GM21423 (cell line): Measurements from ENCODE around the gene NXN.
"Not testable (repeated sequence)": the region's sequence is repeated elsewhere in the genome, so short reads cannot be mapped to it uniquely, and the experiment has no call there.

Experiments
- ATAC-seq: cut with Tn5 transposase; IDR thresholded peaks from one replicate; pipeline ENCODE4 v1.9.1; 2021; ENCODE audit warnings: mild to moderate bottlenecking, moderate library complexity; ENCODE audit not compliant: unreplicated experiment

Gene NXN

GRCh38 chr17:1007310-1008007 is 27.9 kb upstream of the NXN start:
- no peak for ATAC-seq

GRCh38 chr17:1006054-1006453 is 26.5 kb upstream of the NXN start:
- no peak for ATAC-seq

GRCh38 chr17:1005361-1005946 is 25.9 kb upstream of the NXN start:
- no peak for ATAC-seq

GRCh38 chr17:1004769-1005295 is 25.3 kb upstream of the NXN start:
- no peak for ATAC-seq

- no peak for ATAC-seq
These were observed 24.6 kb upstream of the NXN start for GRCh38 chr17:1003972-1004768.

GRCh38 chr17:1003633-1003971 is 24.0 kb upstream of the NXN start:
- no peak for ATAC-seq

GRCh38 chr17:1002771-1003555 is 23.4 kb upstream of the NXN start:
- ATAC-seq: no peak

GRCh38 chr17:1002412-1002753 is 22.8 kb upstream of the NXN start:
- ATAC-seq: no peak

- ATAC-seq: no peak
These were observed 22.2 kb upstream of the NXN start for GRCh38 chr17:1001640-1002411.

GRCh38 chr17:1000597-1001461 is 21.3 kb upstream of the NXN start:
- no peak for ATAC-seq

- ATAC-seq: no peak
These were observed 18.5 kb upstream of the NXN start for GRCh38 chr17:998111-998510.

- ATAC-seq: peak; percentile 89
These were observed 17.2 kb upstream of the NXN start, which contains the start of gene TIMM22 for GRCh38 chr17:996554-997344. TSS of gene TIMM22 (plus strand) at chr17:997129. CDS start at chr17:997143, 14 bp downstream.

- ATAC-seq: not testable (repeated sequence)
These were observed 15.7 kb upstream of the NXN start for GRCh38 chr17:995324-995723.

- ATAC-seq: no peak
These were observed 13.4 kb upstream of the NXN start for GRCh38 chr17:992933-993332.

- ATAC-seq: no peak
These were observed 9.0 kb upstream of the NXN start for GRCh38 chr17:988561-988960.

- no peak for ATAC-seq
These were observed 8.4 kb upstream of the NXN start for GRCh38 chr17:987931-988330.

- ATAC-seq: no peak
These were observed 6.8 kb upstream of the NXN start for GRCh38 chr17:986322-986929.

GRCh38 chr17:983921-984320 is 4.3 kb upstream of the NXN start:
- ATAC-seq: no peak
